ENCODE results near the gene RANGRF. TPM values are rescaled to one million over a fixed set of nuclear protein-coding genes. Genes with fewer than 3 reads are reported as not detected.

Gene RANGRF
- total and polyA plus RNA-seq, 7 experiments from 2014 or later = 26.0 to 85.8 (median 39.2) TPM

- ATAC-seq (no peak), DNase-seq (no peak)
- Histone ChIP-seq H3K9me3 (ENCODE audit: control insufficient read depth in 2 of 3, low read length in 3 of 3) (no peaks in the 10 kb centered on the region), H3K27ac (ENCODE audit: low read depth, low read length) (no peak overlapping the region), H3K36me3 (ENCODE audit: control insufficient read depth in 2 of 3, insufficient read depth in 3 of 3, low read length in 3 of 3) (no peaks in the 10 kb centered on the region), H3K4me3 (ENCODE audit: low read length) (no peak overlapping the region), H3K27me3 (ENCODE audit: control insufficient read depth in 2 of 2, insufficient read depth in 2 of 2, low read length in 2 of 2) (no peaks in the 10 kb centered on the region), H3K4me1 (ENCODE audit: control insufficient read depth in 2 of 2, insufficient read depth in 2 of 2, low read length in 2 of 2) (peaks cover 0 to 3% of the 10 kb centered on the region in 2 donors)
- Mint-ChIP-seq H3K9me3 (no peaks in the 10 kb centered on the region), H3K4me3 (no peak overlapping the region), H3K27ac (no peak overlapping the region), H3K4me1 (peaks cover 0 to 8% (median 0%) of the 10 kb centered on the region in 7 donors), H3K36me3 (no peaks in the 10 kb centered on the region), H3K27me3 (peaks cover 4 to 24% (median 10%) of the 10 kb centered on the region in 5 donors)
- intact Hi-C loops (cut with micrococcal nuclease) = no loop called here
- ChIA-PET POLR2A (no interaction called here), CTCF (no interaction called here)
Measured at GRCh38 chr17:8314797-8315763, 26.6 kb downstream of the RANGRF start.

- POLR2A ChIA-PET = no interaction called here
Measured at GRCh38 chr17:8315764-8316217, 27.3 kb downstream of the RANGRF start.

GRCh38 chr17:8318010-8318935 lies 29.8 kb downstream of the RANGRF start:
- no peaks in the 10 kb centered on the region for H3K4me1 ChIP-seq (ENCODE audit: control insufficient read depth in 2 of 2, insufficient read depth in 2 of 2, low read length in 2 of 2)
- Mint-ChIP-seq H3K4me1 (peaks cover 0 to 2% (median 0%) of the 10 kb centered on the region in 7 donors), H3K9me3 (no peaks in the 10 kb centered on the region), H3K27ac (no peak overlapping the region), H3K36me3 (no peaks in the 10 kb centered on the region), H3K4me3 (no peak overlapping the region), H3K27me3 (peaks cover 4 to 18% (median 10%) of the 10 kb centered on the region in 5 donors)
- DNase-seq (no peak), ATAC-seq (no peak)
- POLR2A ChIA-PET = no interaction called here
- H3K9me3 ChIP-seq (ENCODE audit: control insufficient read depth in 2 of 3, low read length in 3 of 3) = no peaks in the 10 kb centered on the region
- no peaks in the 10 kb centered on the region for H3K27me3 ChIP-seq (ENCODE audit: control insufficient read depth in 2 of 2, insufficient read depth in 2 of 2, low read length in 2 of 2)
- H3K4me3 ChIP-seq (ENCODE audit: low read length) = no peak overlapping the region
- no peaks in the 10 kb centered on the region for H3K36me3 ChIP-seq (ENCODE audit: control insufficient read depth in 2 of 3, insufficient read depth in 3 of 3, low read length in 3 of 3)
- CTCF ChIA-PET = interaction anchor here (0.6 to 1.1 kb wide), 3 partner anchors 17 to 184 kb away, joined by 3 to 4 read pairs (median 3); no protein-coding TSS in a partner anchor
- no peak overlapping the region for H3K27ac ChIP-seq (ENCODE audit: low read depth, low read length)
- intact Hi-C loops (cut with micrococcal nuclease) = no loop called here

More at GRCh38 chr17:8315764-8316217, 27.3 kb downstream of the RANGRF start:
- Histone ChIP-seq H3K4me1 (ENCODE audit: control insufficient read depth in 2 of 2, insufficient read depth in 2 of 2, low read length in 2 of 2) (no peaks in the 10 kb centered on the region), H3K27ac (ENCODE audit: low read depth, low read length) (no peak overlapping the region), H3K4me3 (ENCODE audit: low read length) (no peak overlapping the region), H3K36me3 (ENCODE audit: control insufficient read depth in 2 of 3, insufficient read depth in 3 of 3, low read length in 3 of 3) (no peaks in the 10 kb centered on the region), H3K9me3 (ENCODE audit: control insufficient read depth in 2 of 3, low read length in 3 of 3) (no peaks in the 10 kb centered on the region), H3K27me3 (ENCODE audit: control insufficient read depth in 2 of 2, insufficient read depth in 2 of 2, low read length in 2 of 2) (no peaks in the 10 kb centered on the region)
- Mint-ChIP-seq H3K36me3 (no peaks in the 10 kb centered on the region), H3K27me3 (peaks cover 4 to 22% (median 12%) of the 10 kb centered on the region in 5 donors), H3K4me1 (peaks cover 0 to 8% (median 0%) of the 10 kb centered on the region in 7 donors), H3K4me3 (no peak overlapping the region), H3K27ac (no peak overlapping the region), H3K9me3 (no peaks in the 10 kb centered on the region)
- ATAC-seq (no peak), DNase-seq (no peak)
- CTCF ChIA-PET = no interaction called here
- intact Hi-C loops (cut with micrococcal nuclease) = no loop called here

- POLR2A ChIA-PET = no interaction called here
- DNase-seq (no peak), ATAC-seq (no peak)
- Histone ChIP-seq H3K9me3 (ENCODE audit: control insufficient read depth in 2 of 3, low read length in 3 of 3) (no peaks in the 10 kb centered on the region), H3K4me1 (ENCODE audit: control insufficient read depth in 2 of 2, insufficient read depth in 2 of 2, low read length in 2 of 2) (no peaks in the 10 kb centered on the region), H3K27ac (ENCODE audit: low read depth, low read length) (no peak overlapping the region), H3K36me3 (ENCODE audit: control insufficient read depth in 2 of 3, insufficient read depth in 3 of 3, low read length in 3 of 3) (no peaks in the 10 kb centered on the region), H3K27me3 (ENCODE audit: control insufficient read depth in 2 of 2, insufficient read depth in 2 of 2, low read length in 2 of 2) (no peaks in the 10 kb centered on the region), H3K4me3 (ENCODE audit: low read length) (no peak overlapping the region)
- Mint-ChIP-seq H3K27ac (peak overlapping the region in 1 of 9 donors; percentile 36), H3K27me3 (peaks cover 9 to 23% (median 18%) of the 10 kb centered on the region in 5 donors), H3K4me3 (no peak overlapping the region), H3K9me3 (no peaks in the 10 kb centered on the region), H3K4me1 (peaks cover 0 to 6% (median 0%) of the 10 kb centered on the region in 7 donors), H3K36me3 (no peaks in the 10 kb centered on the region)
- CTCF ChIA-PET = no interaction called here
- intact Hi-C loops (cut with micrococcal nuclease) = no loop called here
Measured at GRCh38 chr17:8320262-8320661, 31.8 kb downstream of the RANGRF start.

GRCh38 chr17:8320990-8321389 lies 32.5 kb downstream of the RANGRF start:
- Histone ChIP-seq H3K4me1 (ENCODE audit: control insufficient read depth in 2 of 2, insufficient read depth in 2 of 2, low read length in 2 of 2) (peaks cover 0 to under 1% of the 10 kb centered on the region in 2 donors), H3K27me3 (ENCODE audit: control insufficient read depth in 2 of 2, insufficient read depth in 2 of 2, low read length in 2 of 2) (no peaks in the 10 kb centered on the region), H3K27ac (ENCODE audit: low read depth, low read length) (no peak overlapping the region), H3K4me3 (ENCODE audit: low read length) (no peak overlapping the region), H3K36me3 (ENCODE audit: control insufficient read depth in 2 of 3, insufficient read depth in 3 of 3, low read length in 3 of 3) (no peaks in the 10 kb centered on the region), H3K9me3 (ENCODE audit: control insufficient read depth in 2 of 3, low read length in 3 of 3) (no peaks in the 10 kb centered on the region)
- CTCF ChIA-PET = interaction anchor here (1.2 kb wide), 1 partner anchor 17 kb away, joined by 3 read pairs; no protein-coding TSS in a partner anchor
- Mint-ChIP-seq H3K36me3 (no peaks in the 10 kb centered on the region), H3K27me3 (peaks cover 13 to 29% (median 19%) of the 10 kb centered on the region in 5 donors), H3K4me1 (peaks cover 2 to 9% (median 5%) of the 10 kb centered on the region in 7 donors), H3K9me3 (peaks cover 0 to under 1% (median 0%) of the 10 kb centered on the region in 11 donors), H3K27ac (no peak overlapping the region), H3K4me3 (no peak overlapping the region)
- ATAC-seq = no peak
- POLR2A ChIA-PET = no interaction called here
- DNase-seq = no peak
- intact Hi-C loops (cut with micrococcal nuclease) = no loop called here

- intact Hi-C loops (cut with micrococcal nuclease) = no loop called here
- Histone ChIP-seq H3K4me1 (ENCODE audit: control insufficient read depth in 2 of 2, insufficient read depth in 2 of 2, low read length in 2 of 2) (peaks cover 4 to 11% of the 10 kb centered on the region in 2 donors), H3K9me3 (ENCODE audit: control insufficient read depth in 2 of 3, low read length in 3 of 3) (no peaks in the 10 kb centered on the region), H3K27ac (ENCODE audit: low read depth, low read length) (no peak overlapping the region), H3K27me3 (ENCODE audit: control insufficient read depth in 2 of 2, insufficient read depth in 2 of 2, low read length in 2 of 2) (peaks cover under 1 to 3% of the 10 kb centered on the region in 2 donors), H3K4me3 (ENCODE audit: low read length) (no peak overlapping the region), H3K36me3 (ENCODE audit: control insufficient read depth in 2 of 3, insufficient read depth in 3 of 3, low read length in 3 of 3) (no peaks in the 10 kb centered on the region)
- Mint-ChIP-seq H3K4me3 (no peak overlapping the region), H3K27ac (no peak overlapping the region), H3K27me3 (peaks cover 21 to 38% (median 26%) of the 10 kb centered on the region in 5 donors), H3K36me3 (no peaks in the 10 kb centered on the region), H3K9me3 (peaks cover 0 to 3% (median 0%) of the 10 kb centered on the region in 11 donors), H3K4me1 (peaks cover 11 to 18% (median 13%) of the 10 kb centered on the region in 7 donors)
- POLR2A ChIA-PET = no interaction called here
- CTCF ChIA-PET = interaction anchor here (1.2 kb wide), 1 partner anchor 16 kb away, joined by 3 read pairs; no protein-coding TSS in a partner anchor
- ATAC-seq = no peak
- no peak for DNase-seq
Measured at GRCh38 chr17:8322061-8322460, 33.6 kb downstream of the RANGRF start.

All from naive thymus-derived CD4-positive, alpha-beta T cell (primary cell).